KMS-11 (cell line): ENCODE measurements around the gene SORCS1.

Experiments used
- H2AFZ ChIP-seq: fragments of 200-600 bp; sonication (generic); 2 replicates; pipeline ENCODE4 v1.6.1; 2016; ENCODE audit warnings: antibody characterized with exemption, mixed run types, low read depth
- H3K27ac ChIP-seq: fragments of 200-600 bp; sonication (generic); 2 replicates; pipeline ENCODE4 v1.6.1; 2016; ENCODE audit warnings: mild to moderate bottlenecking, mixed run types
- H3K27me3 ChIP-seq: fragments of 200-600 bp; sonication (generic); 2 replicates; pipeline ENCODE4 v1.6.1; 2017; ENCODE audit warnings: mild to moderate bottlenecking, low read depth, mixed run types, moderate library complexity; ENCODE audit not compliant: insufficient read depth
- H3K36me3 ChIP-seq: fragments of 200-600 bp; sonication (generic); 2 replicates; pipeline ENCODE4 v1.6.1; 2017; ENCODE audit warnings: mild to moderate bottlenecking, mixed run types; ENCODE audit not compliant: insufficient read depth
- H3K4me1 ChIP-seq: fragments of 200-600 bp; sonication (generic); 2 replicates; pipeline ENCODE4 v1.6.1; 2016; ENCODE audit warnings: mild to moderate bottlenecking, low read depth, mixed run types; ENCODE audit not compliant: poor library complexity, severe bottlenecking
- H3K4me2 ChIP-seq: fragments of 200-600 bp; sonication (generic); 2 replicates; pipeline ENCODE4 v1.7.0; 2016; ENCODE audit warnings: mild to moderate bottlenecking, mixed run types
- H3K4me3 ChIP-seq: fragments of 200-600 bp; sonication (generic); IDR thresholded peaks from 2 replicates; pipeline ENCODE4 v1.6.1; 2017; ENCODE audit warnings: low read depth, low read length, mixed read lengths; ENCODE audit not compliant: insufficient read depth
- H3K79me2 ChIP-seq: fragments of 200-600 bp; sonication (generic); 2 replicates; pipeline ENCODE4 v1.6.1; 2016; ENCODE audit warnings: low read depth, mixed run types; ENCODE audit not compliant: insufficient read depth
- H3K9ac ChIP-seq: fragments of 200-600 bp; sonication (generic); 2 replicates; pipeline ENCODE4 v1.6.1; 2016; ENCODE audit warnings: mild to moderate bottlenecking, mixed run types
- H4K20me1 ChIP-seq: fragments of 200-600 bp; sonication (generic); 2 replicates; pipeline ENCODE4 v1.6.1; 2016; ENCODE audit warnings: mild to moderate bottlenecking, mixed run types; ENCODE audit not compliant: insufficient read depth
- CTCF ChIP-seq: fragments of 200-600 bp; sonication (generic); conservative IDR thresholded peaks from 2 replicates; pipeline ENCODE4 v1.6.1; 2017; ENCODE audit warnings: low read depth, mild to moderate bottlenecking, antibody characterized with exemption, low read length, moderate library complexity, mixed read lengths

SORCS1 gene

GRCh38 chr10:107059872-107060271 is 104.6 kb downstream of the SORCS1 start:
- H3K4me1 ChIP-seq = no peaks in the 10 kb centered on the region
- H3K79me2 ChIP-seq = no peaks in the 10 kb centered on the region
- no peaks in the 10 kb centered on the region for H3K27me3 ChIP-seq
- H3K9ac ChIP-seq = no peak overlapping the region
- no peak overlapping the region for H3K4me2 ChIP-seq
- H3K27ac ChIP-seq = no peak overlapping the region
- no peaks in the 10 kb centered on the region for H3K36me3 ChIP-seq
- H3K4me3 ChIP-seq = no peak overlapping the region
- H4K20me1 ChIP-seq = no peaks in the 10 kb centered on the region
- no peak overlapping the region for H2AFZ ChIP-seq
- no peak for TF ChIP-seq CTCF

DNA sequence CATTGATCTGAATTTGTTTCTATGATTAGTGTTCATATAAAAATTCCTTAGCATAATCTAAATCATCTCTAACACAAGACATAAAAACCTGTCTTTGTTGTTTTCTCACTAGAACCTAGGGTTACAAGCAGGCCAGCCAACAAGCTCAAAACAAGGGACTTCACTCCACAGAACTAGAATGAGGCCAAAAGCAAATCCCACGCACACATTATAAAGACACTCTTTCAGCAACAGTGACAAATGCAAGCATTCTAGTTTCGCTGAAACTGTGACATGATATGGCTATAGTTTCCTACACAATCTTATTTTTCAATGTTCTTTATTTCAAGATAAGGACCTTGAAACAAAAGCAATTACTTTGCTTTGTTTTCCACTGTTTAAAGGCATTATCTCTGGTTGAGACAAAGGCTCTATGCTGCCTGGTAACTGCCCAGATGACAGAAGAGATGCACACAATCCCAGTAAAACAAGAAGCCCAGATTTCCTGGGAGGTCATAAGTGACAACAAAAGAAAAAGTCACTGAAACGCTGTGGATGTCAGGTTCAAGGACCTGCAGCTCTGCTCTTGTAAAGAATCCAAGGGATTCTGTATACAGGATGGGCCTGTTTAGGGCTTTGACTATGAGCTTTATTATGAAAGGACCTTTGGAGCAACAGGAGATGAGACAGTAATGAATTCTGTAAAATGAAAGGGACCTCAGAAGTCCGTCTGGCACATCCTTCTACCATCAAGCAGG is 105.3 kb downstream of the SORCS1 start:
- no peak for TF ChIP-seq CTCF
- Histone ChIP-seq H3K4me3 (no peak overlapping the region), H3K36me3 (no peaks in the 10 kb centered on the region), H3K4me1 (no peaks in the 10 kb centered on the region), H3K27me3 (no peaks in the 10 kb centered on the region), H3K9ac (no peak overlapping the region), H2AFZ (no peak overlapping the region), H4K20me1 (no peaks in the 10 kb centered on the region), H3K4me2 (no peak overlapping the region), H3K27ac (no peak overlapping the region), H3K79me2 (no peaks in the 10 kb centered on the region)

DNA sequence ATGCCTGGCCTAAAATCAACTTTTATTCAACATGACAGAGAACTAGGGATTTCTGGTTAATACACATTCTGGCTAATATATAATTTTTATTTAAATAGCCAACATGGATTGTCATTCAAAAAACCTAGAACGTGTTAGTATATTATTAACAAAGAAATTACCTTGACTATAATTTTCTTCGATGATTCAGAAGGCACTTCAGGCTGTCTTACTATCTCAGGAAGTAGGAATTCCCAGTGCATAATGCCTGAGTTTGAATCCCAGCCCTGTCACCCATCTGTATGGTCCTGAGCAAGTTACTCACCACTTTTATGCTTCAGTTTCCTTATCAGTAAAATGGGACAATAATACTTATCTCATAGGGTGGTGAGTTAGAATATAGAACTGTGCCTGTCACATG is 106.2 kb downstream of the SORCS1 start:
- Histone ChIP-seq H3K36me3 (no peaks in the 10 kb centered on the region), H3K4me1 (no peaks in the 10 kb centered on the region), H3K27me3 (no peaks in the 10 kb centered on the region), H3K4me3 (no peak overlapping the region), H3K79me2 (no peaks in the 10 kb centered on the region), H2AFZ (no peak overlapping the region), H4K20me1 (no peaks in the 10 kb centered on the region), H3K27ac (no peak overlapping the region), H3K9ac (no peak overlapping the region), H3K4me2 (no peak overlapping the region)
- TF ChIP-seq CTCF = no peak

GRCh38 chr10:107056182-107056581 is 108.3 kb downstream of the SORCS1 start:
- no peaks in the 10 kb centered on the region for H3K27me3 ChIP-seq
- no peak for TF ChIP-seq CTCF
- no peaks in the 10 kb centered on the region for H3K4me1 ChIP-seq
- no peak overlapping the region for H3K27ac ChIP-seq
- no peak overlapping the region for H3K4me2 ChIP-seq
- H3K36me3 ChIP-seq = no peaks in the 10 kb centered on the region
- H3K4me3 ChIP-seq = no peak overlapping the region
- no peak overlapping the region for H2AFZ ChIP-seq
- no peak overlapping the region for H3K9ac ChIP-seq
- no peaks in the 10 kb centered on the region for H4K20me1 ChIP-seq
- no peaks in the 10 kb centered on the region for H3K79me2 ChIP-seq
